Measurements from ENCODE around the gene FAM171A1.
"Not testable (repeated sequence)": the region's sequence is repeated elsewhere in the genome, so short reads cannot be mapped to it uniquely, and the experiment has no call there.

Gene FAM171A1

GRCh38 chr10:15279236-15279635 is 91.9 kb downstream of the FAM171A1 start:
- Histone ChIP-seq H3K9ac (no peak overlapping the region), H3K27me3 (ENCODE audit: control insufficient read depth, insufficient read depth, low read length) (no peaks in the 10 kb centered on the region), H3K4me2 (ENCODE audit: low read length) (no peak overlapping the region), H3K79me2 (no peaks in the 10 kb centered on the region), H3K27ac (no peak overlapping the region), H3K4me3 (ENCODE audit: low read depth, low read length) (no peak overlapping the region), H2AFZ (no peak overlapping the region), H3K9me3 (ENCODE audit: control insufficient read depth, low read length) (no peaks in the 10 kb centered on the region), H3K4me1 (no peaks in the 10 kb centered on the region), H3K36me3 (ENCODE audit: control insufficient read depth, insufficient read depth, low read length) (no peaks in the 10 kb centered on the region)
- no peak for TF ChIP-seq CTCF (IDR thresholded peaks at IDR 0.05)

DNA sequence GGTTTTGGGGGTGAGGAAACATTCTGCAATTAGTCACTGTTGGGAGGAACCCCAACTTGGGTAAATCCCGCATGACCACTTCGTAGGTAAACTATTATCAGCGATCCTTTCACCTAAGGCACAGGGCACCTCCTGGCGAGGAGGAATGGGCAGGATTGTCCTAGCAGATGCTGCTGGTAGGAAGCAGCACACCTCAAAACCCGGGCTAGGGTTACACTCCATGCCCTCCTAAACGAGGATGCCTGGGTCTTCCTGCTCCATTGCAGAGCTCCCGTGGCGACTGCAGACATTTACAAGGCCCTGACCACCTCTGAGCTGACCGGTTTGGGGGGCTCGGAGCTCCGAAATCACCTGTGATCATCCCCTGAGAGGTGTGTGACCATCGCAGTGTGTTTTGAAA is 92.3 kb downstream of the FAM171A1 start:
- TF ChIP-seq CTCF (IDR thresholded peaks at IDR 0.05) = no peak
- H3K27me3 ChIP-seq (ENCODE audit: control insufficient read depth, insufficient read depth, low read length) = no peaks in the 10 kb centered on the region

DNA sequence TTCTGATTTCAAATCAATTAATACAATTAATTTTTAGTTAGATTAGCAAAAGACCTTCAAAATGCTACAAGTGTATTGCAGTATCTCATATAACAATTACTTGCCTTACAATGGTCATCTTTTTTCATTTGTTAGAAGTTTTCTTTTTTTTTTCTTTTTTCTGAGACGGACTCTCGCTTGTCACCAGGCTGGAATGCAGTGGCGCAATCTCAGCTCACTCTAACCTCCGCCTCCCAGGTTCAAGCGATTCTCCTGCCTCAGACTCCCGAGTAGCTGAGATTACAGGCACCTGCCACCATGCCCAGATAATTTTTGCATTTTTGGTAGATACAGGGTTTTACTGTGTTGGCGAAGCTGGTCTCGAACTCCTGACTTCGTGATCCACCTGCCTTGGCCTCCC is 95.0 kb downstream of the FAM171A1 start:
- H3K9me3 ChIP-seq (ENCODE audit: control insufficient read depth, low read length); H3K4me1 ChIP-seq; H3K79me2 ChIP-seq; H3K9ac ChIP-seq; H3K27ac ChIP-seq; H3K4me3 ChIP-seq (ENCODE audit: low read depth, low read length); H3K36me3 ChIP-seq (ENCODE audit: control insufficient read depth, insufficient read depth, low read length); H3K27me3 ChIP-seq (ENCODE audit: control insufficient read depth, insufficient read depth, low read length); H3K4me2 ChIP-seq (ENCODE audit: low read length); H2AFZ ChIP-seq: not testable (repeated sequence)

More for the DNA sequence above, 92.3 kb downstream of the FAM171A1 start:
- H2AFZ ChIP-seq = no peak overlapping the region
- no peaks in the 10 kb centered on the region for H3K36me3 ChIP-seq (ENCODE audit: control insufficient read depth, insufficient read depth, low read length)
- H3K4me3 ChIP-seq (ENCODE audit: low read depth, low read length) = no peak overlapping the region
- no peak overlapping the region for H3K27ac ChIP-seq
- H3K4me1 ChIP-seq = no peaks in the 10 kb centered on the region
- no peaks in the 10 kb centered on the region for H3K79me2 ChIP-seq
- no peaks in the 10 kb centered on the region for H3K9me3 ChIP-seq (ENCODE audit: control insufficient read depth, low read length)
- H3K4me2 ChIP-seq (ENCODE audit: low read length) = no peak overlapping the region
- H3K9ac ChIP-seq = no peak overlapping the region

GRCh38 chr10:15269838-15270237 is 101.3 kb downstream of the FAM171A1 start:
- not testable (repeated sequence) for H3K36me3 ChIP-seq (ENCODE audit: control insufficient read depth, insufficient read depth, low read length); H3K4me1 ChIP-seq; H3K27me3 ChIP-seq (ENCODE audit: control insufficient read depth, insufficient read depth, low read length); H3K9me3 ChIP-seq (ENCODE audit: control insufficient read depth, low read length); H3K4me2 ChIP-seq (ENCODE audit: low read length); H3K79me2 ChIP-seq; H2AFZ ChIP-seq; H3K4me3 ChIP-seq (ENCODE audit: low read depth, low read length); H3K9ac ChIP-seq; H3K27ac ChIP-seq

GRCh38 chr10:15267496-15267895 is 103.6 kb downstream of the FAM171A1 start:
- Histone ChIP-seq H3K4me3 (ENCODE audit: low read depth, low read length) (no peak overlapping the region), H3K4me2 (ENCODE audit: low read length) (no peak overlapping the region), H3K36me3 (ENCODE audit: control insufficient read depth, insufficient read depth, low read length) (no peaks in the 10 kb centered on the region), H2AFZ (no peak overlapping the region), H3K27ac (no peak overlapping the region), H3K79me2 (no peaks in the 10 kb centered on the region), H3K4me1 (no peaks in the 10 kb centered on the region), H3K9me3 (ENCODE audit: control insufficient read depth, low read length) (no peaks in the 10 kb centered on the region), H3K27me3 (ENCODE audit: control insufficient read depth, insufficient read depth, low read length) (no peaks in the 10 kb centered on the region), H3K9ac (no peak overlapping the region)
- TF ChIP-seq CTCF (IDR thresholded peaks at IDR 0.05) = no peak

GRCh38 chr10:15266117-15266516 is 105.0 kb downstream of the FAM171A1 start:
- no peak for TF ChIP-seq CTCF (IDR thresholded peaks at IDR 0.05)
- no peak overlapping the region for H3K27ac ChIP-seq
- no peaks in the 10 kb centered on the region for H3K4me1 ChIP-seq
- no peaks in the 10 kb centered on the region for H3K27me3 ChIP-seq (ENCODE audit: control insufficient read depth, insufficient read depth, low read length)
- no peak overlapping the region for H2AFZ ChIP-seq
- no peak overlapping the region for H3K4me3 ChIP-seq (ENCODE audit: low read depth, low read length)
- H3K79me2 ChIP-seq = no peaks in the 10 kb centered on the region
- H3K9me3 ChIP-seq (ENCODE audit: control insufficient read depth, low read length) = no peaks in the 10 kb centered on the region
- H3K36me3 ChIP-seq (ENCODE audit: control insufficient read depth, insufficient read depth, low read length) = no peaks in the 10 kb centered on the region
- H3K9ac ChIP-seq = no peak overlapping the region
- no peak overlapping the region for H3K4me2 ChIP-seq (ENCODE audit: low read length)

All from parathyroid adenoma (tissue), 2 donors.